ENCODE measurements around the gene CDK7.

Gene CDK7

GRCh38 chr5:69284203-69284602 lies 49.5 kb downstream of the CDK7 start:
- no peak for DNase-seq (ENCODE audit: low read depth)
- H3K4me3 ChIP-seq (ENCODE audit: low read depth, low read length): no peak overlapping the region

- no peak for DNase-seq (ENCODE audit: low read depth)
- no peak overlapping the region for H3K4me3 ChIP-seq (ENCODE audit: low read depth, low read length)
Observed at GRCh38 chr5:69285448-69286116, 50.9 kb downstream of the CDK7 start.

- H3K4me3 ChIP-seq (ENCODE audit: low read depth, low read length): no peak overlapping the region
Observed at GRCh38 chr5:69288069-69288468, 53.4 kb downstream of the CDK7 start.

GRCh38 chr5:69288688-69289087 lies 54.0 kb downstream of the CDK7 start:
- no peak overlapping the region for H3K4me3 ChIP-seq (ENCODE audit: low read depth, low read length)
- DNase-seq (ENCODE audit: low read depth): no peak

More at GRCh38 chr5:69288069-69288468, 53.4 kb downstream of the CDK7 start:
- no peak for DNase-seq (ENCODE audit: low read depth)

GRCh38 chr5:69292306-69292705 lies 57.6 kb downstream of the CDK7 start:
- H3K4me3 ChIP-seq (ENCODE audit: low read depth, low read length): no peak overlapping the region
- DNase-seq (ENCODE audit: low read depth): no peak

GRCh38 chr5:69293882-69294281 lies 59.2 kb downstream of the CDK7 start:
- DNase-seq (ENCODE audit: low read depth): no peak
- H3K4me3 ChIP-seq (ENCODE audit: low read depth, low read length): no peak overlapping the region

- no peak for DNase-seq (ENCODE audit: low read depth)
- no peak overlapping the region for H3K4me3 ChIP-seq (ENCODE audit: low read depth, low read length)
Observed at GRCh38 chr5:69295088-69295754, 60.5 kb downstream of the CDK7 start.

GRCh38 chr5:69299625-69300024 lies 64.9 kb downstream of the CDK7 start:
- DNase-seq (ENCODE audit: low read depth): no peak
- no peak overlapping the region for H3K4me3 ChIP-seq (ENCODE audit: low read depth, low read length)

GRCh38 chr5:69300537-69301203 lies 66.0 kb downstream of the CDK7 start:
- no peak for DNase-seq (ENCODE audit: low read depth)

GRCh38 chr5:69305512-69305911 lies 70.8 kb downstream of the CDK7 start:
- H3K4me3 ChIP-seq (ENCODE audit: low read depth, low read length): no peak overlapping the region
- DNase-seq (ENCODE audit: low read depth): no peak

More at GRCh38 chr5:69300537-69301203, 66.0 kb downstream of the CDK7 start:
- no peak overlapping the region for H3K4me3 ChIP-seq (ENCODE audit: low read depth, low read length)

- H3K4me3 ChIP-seq (ENCODE audit: low read depth, low read length): no peak overlapping the region
Observed at GRCh38 chr5:69308046-69308553, 73.4 kb downstream of the CDK7 start.

GRCh38 chr5:69309380-69309779 lies 74.7 kb downstream of the CDK7 start:
- no peak overlapping the region for H3K4me3 ChIP-seq (ENCODE audit: low read depth, low read length)
- DNase-seq (ENCODE audit: low read depth): no peak

More at GRCh38 chr5:69308046-69308553, 73.4 kb downstream of the CDK7 start:
- DNase-seq (ENCODE audit: low read depth): no peak

GRCh38 chr5:69312459-69313160 lies 77.9 kb downstream of the CDK7 start:
- no peak for DNase-seq (ENCODE audit: low read depth)
- no peak overlapping the region for H3K4me3 ChIP-seq (ENCODE audit: low read depth, low read length)

- H3K4me3 ChIP-seq (ENCODE audit: low read depth, low read length): no peak overlapping the region
- DNase-seq (ENCODE audit: low read depth): no peak
Observed at GRCh38 chr5:69313428-69313827, 78.7 kb downstream of the CDK7 start.

- no peak for DNase-seq (ENCODE audit: low read depth)
- H3K4me3 ChIP-seq (ENCODE audit: low read depth, low read length): no peak overlapping the region
Observed at GRCh38 chr5:69315972-69316371, 81.3 kb downstream of the CDK7 start.

GRCh38 chr5:69317391-69317790 lies 82.7 kb downstream of the CDK7 start:
- DNase-seq (ENCODE audit: low read depth): no peak
- H3K4me3 ChIP-seq (ENCODE audit: low read depth, low read length): no peak overlapping the region

GRCh38 chr5:69326365-69326764 lies 91.7 kb downstream of the CDK7 start:
- H3K4me3 ChIP-seq (ENCODE audit: low read depth, low read length): no peak overlapping the region
- no peak for DNase-seq (ENCODE audit: low read depth)
